A549 treated with RU486 at 1 μM for 4 hours (cell line): ENCODE measurements around the gene SRPK3. TPM values are rescaled to one million over a fixed set of nuclear protein-coding genes. Genes with fewer than 3 reads are reported as not detected.

ENCODE experiments used
- total RNA-seq: library from RNA; stranded (reverse); fragments of 200-300 nt; extraction: Qiagen RNA extraction; gene quantifications from 5 replicates; pipeline ENCODE4 v1.2.3, GENCODE V29; 2022; ENCODE audit warnings: low read depth

Gene SRPK3, protein sequence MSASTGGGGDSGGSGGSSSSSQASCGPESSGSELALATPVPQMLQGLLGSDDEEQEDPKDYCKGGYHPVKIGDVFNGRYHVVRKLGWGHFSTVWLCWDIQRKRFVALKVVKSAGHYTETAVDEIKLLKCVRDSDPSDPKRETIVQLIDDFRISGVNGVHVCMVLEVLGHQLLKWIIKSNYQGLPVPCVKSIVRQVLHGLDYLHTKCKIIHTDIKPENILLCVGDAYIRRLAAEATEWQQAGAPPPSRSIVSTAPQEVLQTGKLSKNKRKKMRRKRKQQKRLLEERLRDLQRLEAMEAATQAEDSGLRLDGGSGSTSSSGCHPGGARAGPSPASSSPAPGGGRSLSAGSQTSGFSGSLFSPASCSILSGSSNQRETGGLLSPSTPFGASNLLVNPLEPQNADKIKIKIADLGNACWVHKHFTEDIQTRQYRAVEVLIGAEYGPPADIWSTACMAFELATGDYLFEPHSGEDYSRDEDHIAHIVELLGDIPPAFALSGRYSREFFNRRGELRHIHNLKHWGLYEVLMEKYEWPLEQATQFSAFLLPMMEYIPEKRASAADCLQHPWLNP
- 0.02 to 0.05 TPM (median 0.02 TPM) in 3 of 5 replicates, not detected in the others for total RNA-seq

DNA sequence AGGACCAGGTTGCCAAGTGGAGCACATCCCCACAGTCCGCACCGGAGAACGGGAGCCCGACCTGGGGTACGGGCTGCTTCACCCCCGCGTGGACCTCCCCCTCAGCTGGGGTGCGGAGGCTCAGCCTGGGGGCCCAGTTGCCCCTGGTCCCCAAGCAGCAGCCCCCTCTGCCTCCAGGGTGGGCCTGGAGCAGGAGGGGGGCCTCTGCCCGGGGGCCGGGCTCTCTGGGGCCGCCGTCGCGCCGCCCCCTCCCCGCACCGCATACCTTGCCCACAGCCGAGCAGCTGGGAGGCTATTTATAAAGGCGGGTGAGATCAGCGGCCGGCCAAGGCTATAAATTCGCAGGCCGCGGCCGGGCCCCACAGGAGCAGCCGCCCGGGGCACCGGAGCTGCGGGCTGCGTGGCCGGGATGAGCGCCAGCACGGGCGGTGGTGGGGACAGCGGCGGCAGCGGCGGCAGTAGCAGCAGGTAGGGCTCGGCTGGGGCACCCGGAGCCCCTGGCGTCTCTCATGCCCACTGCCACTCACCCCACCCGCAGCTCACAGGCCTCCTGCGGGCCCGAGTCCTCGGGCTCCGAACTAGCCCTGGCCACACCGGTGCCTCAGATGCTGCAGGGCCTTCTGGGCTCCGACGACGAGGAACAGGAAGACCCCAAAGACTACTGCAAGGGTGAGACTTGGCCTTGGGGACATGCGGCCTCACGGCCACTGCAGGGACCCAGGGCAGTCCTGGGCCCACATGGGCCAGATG is at the start of gene SRPK3:
SRPK3 (plus strand) TSS at position 364 of the 750 bp plus-strand sequence; CDS start at position 410, 46 bp downstream.

DNA sequence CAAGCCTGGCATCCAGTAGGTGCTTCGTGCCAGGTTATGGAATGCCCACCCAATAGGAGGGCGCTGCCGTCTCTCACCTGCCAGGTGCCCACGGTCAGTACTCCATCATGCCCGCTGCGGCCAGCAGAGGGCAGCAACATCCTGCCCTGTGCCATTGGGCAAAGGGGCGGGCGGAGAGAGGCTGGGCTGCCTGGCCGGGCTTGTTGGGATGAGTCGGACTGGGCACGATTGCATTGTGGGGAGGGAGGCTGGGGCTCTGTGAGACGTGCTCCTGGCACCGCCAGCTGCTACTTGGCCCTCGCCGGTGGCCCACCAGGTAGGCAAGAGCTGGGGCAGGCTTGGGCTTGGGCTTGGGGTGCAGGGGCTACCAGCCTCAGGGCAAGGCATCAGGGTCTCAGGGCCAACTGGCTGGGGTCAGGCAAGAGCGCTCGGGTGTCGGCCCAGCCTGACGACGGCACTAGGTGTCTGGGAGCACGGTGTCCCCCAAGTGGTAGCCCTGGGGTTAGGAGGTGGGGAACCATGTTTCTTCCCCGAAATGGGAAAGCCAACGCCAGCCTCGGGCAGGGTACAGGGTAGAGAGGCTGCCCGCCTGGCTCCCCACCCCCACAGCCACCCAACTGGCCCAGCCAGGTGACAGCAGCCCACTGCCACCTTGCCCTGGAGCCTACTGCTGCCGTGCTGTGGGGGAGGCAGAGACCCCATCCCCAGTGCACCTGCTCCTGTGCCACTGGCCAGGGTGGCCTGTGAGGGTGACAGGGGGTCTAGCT is 16.7 kb upstream of the SRPK3 start, which contains the start of gene PLXNB3:
PLXNB3 (plus strand) TSS at position 261 of the 767 bp plus-strand sequence. CDS start 1,287 bp downstream, outside the sequence.

GRCh38 chrX:153794018-153794896 is 13.4 kb downstream of the SRPK3 start, which contains the start of the genes IDH3G and SSR4:
Gene IDH3G, minus strand, starts transcription at chrX:153794375. Its CDS starts 49 bp downstream, at chrX:153794326.
Gene SSR4, plus strand, starts transcription at chrX:153794668. Its CDS starts 20 bp downstream, at chrX:153794688.

DNA sequence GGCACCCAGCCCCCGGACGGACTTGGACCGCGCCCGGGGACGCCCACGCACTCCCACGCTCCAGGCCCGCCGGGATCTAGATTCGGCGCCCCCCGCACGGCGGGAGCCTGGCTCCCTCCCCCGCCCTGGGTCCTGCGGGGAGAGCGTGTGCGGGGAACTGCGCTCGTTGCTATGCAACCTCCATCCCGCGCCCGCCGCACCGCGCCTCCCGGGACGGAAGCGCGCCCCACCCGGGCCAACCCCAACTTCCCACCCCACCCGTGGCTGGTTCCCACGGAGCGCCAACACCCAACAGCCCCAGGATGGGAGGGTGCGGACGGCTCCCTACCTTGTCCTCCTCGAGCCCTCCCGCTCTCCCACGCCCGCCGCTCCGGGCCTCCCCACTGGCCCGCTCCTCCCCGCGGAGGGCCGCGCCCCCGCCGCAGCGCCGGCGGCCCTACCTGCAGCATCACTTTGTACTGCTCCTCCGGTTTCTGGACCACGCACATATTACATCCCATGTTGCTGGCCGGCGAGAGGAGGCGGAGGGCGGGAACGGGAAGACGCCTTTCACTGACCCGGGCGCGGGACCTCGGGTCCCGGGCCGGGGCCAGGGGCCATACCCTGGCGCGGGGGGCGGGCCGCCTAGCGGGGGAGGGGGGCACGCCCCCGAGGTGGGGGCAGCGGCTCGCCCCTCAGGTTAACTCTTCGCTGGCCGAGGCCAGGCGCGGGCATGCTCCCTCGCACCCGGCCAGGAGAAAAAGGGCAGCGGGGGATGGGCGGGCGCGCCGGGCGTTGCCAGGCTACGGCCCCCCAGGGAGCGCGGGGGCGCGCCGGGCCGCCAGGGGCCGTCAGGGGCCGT is 49.2 kb downstream of the SRPK3 start, which contains the start of gene PDZD4:
PDZD4 (minus strand) TSS at position 746 of the 841 bp plus-strand sequence; CDS start at position 500, 246 bp downstream.

Other genes with a start within 250 kb of the SRPK3 start
- 37.3 to 57.1 TPM (median 54.5 TPM) in 5 replicates for gene CCNQ, start 181.9 kb upstream of the SRPK3 start, total RNA-seq
- gene DUSP9, start 133.8 kb upstream of the SRPK3 start, total RNA-seq, result 0.89 to 2.1 TPM (median 1.4 TPM) in 5 replicates
- gene PNCK, start 107.2 kb upstream of the SRPK3 start, total RNA-seq, result 0.16 to 2.0 TPM (median 0.49 TPM) in 4 of 5 replicates, not detected in the other
- gene SLC6A8, start 93.1 kb upstream of the SRPK3 start, total RNA-seq, result 8.8 to 12.5 TPM (median 9.8 TPM) in 5 replicates
- gene BCAP31, start 56.7 kb upstream of the SRPK3 start, total RNA-seq, result 376 to 420 TPM (median 389 TPM) in 5 replicates
- gene ABCD1, start 56.2 kb upstream of the SRPK3 start, total RNA-seq, result 2.1 to 3.9 TPM (median 3.7 TPM) in 5 replicates
- 1.7 to 5.0 TPM (median 3.0 TPM) in 5 replicates for gene PLXNB3, start 16.8 kb upstream of the SRPK3 start, total RNA-seq
- gene IDH3G, start 13.3 kb downstream of the SRPK3 start, total RNA-seq, result 55.4 to 64.5 TPM (median 62.6 TPM) in 5 replicates
- gene SSR4, start 13.6 kb downstream of the SRPK3 start, total RNA-seq, result 358 to 451 TPM (median 405 TPM) in 5 replicates
- 2.8 to 3.8 TPM (median 3.1 TPM) in 5 replicates for gene PDZD4, start 49.5 kb downstream of the SRPK3 start, total RNA-seq
- 18.0 to 23.1 TPM (median 20.8 TPM) in 5 replicates for gene L1CAM, start 105.1 kb downstream of the SRPK3 start, total RNA-seq
- 0.09 to 0.13 TPM in 2 of 5 replicates, not detected in the others for gene AVPR2, start 123.6 kb downstream of the SRPK3 start, total RNA-seq
- gene ARHGAP4, start 145.2 kb downstream of the SRPK3 start, total RNA-seq, result 1.2 to 1.6 TPM (median 1.4 TPM) in 5 replicates
- gene NAA10, start 154.0 kb downstream of the SRPK3 start, total RNA-seq, result 211 to 249 TPM (median 229 TPM) in 5 replicates
- 0.07 to 0.13 TPM in 2 of 5 replicates, not detected in the others for gene RENBP, start 163.6 kb downstream of the SRPK3 start, total RNA-seq
- 32.5 to 43.2 TPM (median 41.6 TPM) in 5 replicates for gene HCFC1, start 190.8 kb downstream of the SRPK3 start, total RNA-seq
- gene TMEM187, start 191.7 kb downstream of the SRPK3 start, total RNA-seq, result 4.4 to 7.5 TPM (median 5.6 TPM) in 5 replicates
- gene IRAK1, start 238.9 kb downstream of the SRPK3 start, total RNA-seq, result 187 to 237 TPM (median 225 TPM) in 5 replicates